H54 (cell line): Measurements from ENCODE around the gene TULP4.
"Not testable (repeated sequence)": the region's sequence is repeated elsewhere in the genome, so short reads cannot be mapped to it uniquely, and the experiment has no call there.

Experiments used
- DNase-seq: peaks from one replicate; pipeline ENCODE4 v3.0.0; 2011; ENCODE audit warnings: low spot score, mixed read lengths; ENCODE audit not compliant: insufficient read length
- FAIRE-seq: peaks from 3 replicates; lab custom pipeline; 2011; peaks lifted over from hg19 to GRCh38; lab: Jason Lieb, UNC
- POLR2A ChIP-seq: IDR thresholded peaks from 2 replicates; pipeline ENCODE4 v1.6.1; 2011; ENCODE audit warnings: low read depth, mild to moderate bottlenecking, low read length

The TULP4 gene

DNA sequence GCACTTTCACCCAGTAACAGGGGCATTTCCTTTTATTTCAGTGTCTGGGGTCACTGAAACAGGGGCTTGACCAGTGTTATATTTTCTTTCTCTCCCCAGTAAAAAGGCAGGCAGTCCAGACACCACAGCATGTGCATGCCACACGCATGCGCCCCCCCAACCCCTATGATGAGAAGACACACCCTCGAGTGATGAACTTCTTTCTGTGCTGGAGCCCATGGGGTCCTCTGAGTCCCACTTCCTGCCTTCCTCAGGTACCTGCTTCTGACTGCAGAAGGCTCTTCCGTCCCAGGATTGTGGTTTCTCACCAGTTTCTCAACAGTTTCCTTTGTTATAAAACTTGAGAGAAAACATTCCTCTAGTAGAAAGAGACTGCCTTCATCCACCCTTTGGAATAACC lies 201.9 kb downstream of the TULP4 start:
- no peak for TF ChIP-seq POLR2A
- FAIRE-seq = no peak
- no peak for DNase-seq

DNA sequence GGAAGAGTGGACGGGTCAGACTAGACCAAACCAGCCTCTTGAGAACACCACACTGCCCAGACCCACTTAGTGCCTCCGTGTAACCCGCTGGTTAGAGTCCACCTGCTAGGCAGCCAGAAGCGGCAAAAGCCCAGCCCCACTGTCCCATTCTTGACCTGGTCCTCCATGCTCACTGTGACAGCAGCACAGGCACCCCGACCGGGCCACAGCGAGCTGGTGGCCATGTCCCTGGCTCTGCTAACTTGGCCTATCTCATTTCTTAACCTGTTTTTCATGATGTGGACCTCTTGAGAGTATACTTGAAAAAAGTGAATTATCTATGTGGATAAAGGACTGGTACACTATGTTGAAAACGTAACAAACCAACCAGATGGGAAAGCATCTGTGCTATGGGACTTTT lies 202.7 kb downstream of the TULP4 start:
- DNase-seq = no peak
- no peak for FAIRE-seq
- TF ChIP-seq POLR2A = no peak

DNA sequence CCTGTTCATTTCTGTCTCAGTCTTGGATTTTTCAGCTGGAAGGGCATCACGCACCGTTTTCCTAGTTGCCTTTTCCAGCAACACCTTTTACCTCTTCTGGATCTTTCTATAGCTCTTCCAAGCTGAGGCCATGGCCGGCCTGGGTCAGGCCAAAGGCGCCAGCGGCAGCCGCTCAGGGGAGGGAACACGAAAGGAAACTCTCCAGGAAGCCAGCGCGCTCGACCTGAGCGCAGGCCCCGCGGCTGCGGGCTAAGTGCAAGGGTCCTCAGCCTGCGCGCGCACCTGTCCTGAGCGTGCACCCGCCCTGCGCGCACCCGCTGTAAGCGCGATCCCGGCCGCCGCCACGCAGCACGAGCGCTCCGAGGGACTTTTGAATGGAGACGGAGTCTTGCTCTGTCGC lies 203.8 kb downstream of the TULP4 start:
- TF ChIP-seq POLR2A = no peak
- FAIRE-seq = no peak
- DNase-seq = no peak

DNA sequence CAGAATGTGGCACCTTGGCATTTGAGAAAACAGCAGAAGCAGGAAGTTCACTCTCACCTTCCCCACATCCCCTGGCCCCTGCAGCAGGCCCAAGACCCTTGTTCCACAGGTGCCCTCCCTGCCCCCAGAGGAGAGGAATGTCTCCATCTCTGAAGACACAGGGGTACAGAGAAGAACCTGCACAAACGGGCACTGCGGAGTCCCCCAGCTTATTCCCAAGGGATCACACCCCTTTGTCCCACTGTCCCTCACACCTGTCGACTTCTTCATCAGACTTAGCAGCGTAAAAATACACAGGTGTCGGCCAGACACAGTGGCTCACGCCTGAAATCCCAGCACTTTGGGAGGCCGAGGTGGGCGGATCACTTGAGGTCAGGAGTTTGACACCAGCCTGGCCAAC lies 204.8 kb downstream of the TULP4 start:
- DNase-seq = no peak
- TF ChIP-seq POLR2A = no peak
- no peak for FAIRE-seq

DNA sequence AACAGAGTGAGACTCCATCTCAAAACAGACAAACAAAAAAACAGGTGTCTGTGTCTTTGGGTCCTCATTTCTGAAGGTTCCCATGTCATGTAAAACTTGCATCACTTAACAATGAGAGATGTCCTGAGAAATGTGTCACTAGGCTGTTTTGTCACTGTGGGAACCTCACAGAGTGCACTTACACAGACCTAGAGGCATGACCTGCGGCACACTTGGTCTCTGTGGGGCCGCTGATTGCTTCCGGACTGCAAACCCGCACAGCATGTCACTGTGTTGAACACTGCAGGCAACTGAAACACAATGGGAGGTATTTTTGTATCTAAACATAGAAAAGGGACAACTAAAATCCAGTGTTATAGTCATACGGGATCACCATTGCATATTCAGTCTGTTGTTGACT lies 205.3 kb downstream of the TULP4 start:
- no peak for TF ChIP-seq POLR2A
- no peak for DNase-seq
- no peak for FAIRE-seq

DNA sequence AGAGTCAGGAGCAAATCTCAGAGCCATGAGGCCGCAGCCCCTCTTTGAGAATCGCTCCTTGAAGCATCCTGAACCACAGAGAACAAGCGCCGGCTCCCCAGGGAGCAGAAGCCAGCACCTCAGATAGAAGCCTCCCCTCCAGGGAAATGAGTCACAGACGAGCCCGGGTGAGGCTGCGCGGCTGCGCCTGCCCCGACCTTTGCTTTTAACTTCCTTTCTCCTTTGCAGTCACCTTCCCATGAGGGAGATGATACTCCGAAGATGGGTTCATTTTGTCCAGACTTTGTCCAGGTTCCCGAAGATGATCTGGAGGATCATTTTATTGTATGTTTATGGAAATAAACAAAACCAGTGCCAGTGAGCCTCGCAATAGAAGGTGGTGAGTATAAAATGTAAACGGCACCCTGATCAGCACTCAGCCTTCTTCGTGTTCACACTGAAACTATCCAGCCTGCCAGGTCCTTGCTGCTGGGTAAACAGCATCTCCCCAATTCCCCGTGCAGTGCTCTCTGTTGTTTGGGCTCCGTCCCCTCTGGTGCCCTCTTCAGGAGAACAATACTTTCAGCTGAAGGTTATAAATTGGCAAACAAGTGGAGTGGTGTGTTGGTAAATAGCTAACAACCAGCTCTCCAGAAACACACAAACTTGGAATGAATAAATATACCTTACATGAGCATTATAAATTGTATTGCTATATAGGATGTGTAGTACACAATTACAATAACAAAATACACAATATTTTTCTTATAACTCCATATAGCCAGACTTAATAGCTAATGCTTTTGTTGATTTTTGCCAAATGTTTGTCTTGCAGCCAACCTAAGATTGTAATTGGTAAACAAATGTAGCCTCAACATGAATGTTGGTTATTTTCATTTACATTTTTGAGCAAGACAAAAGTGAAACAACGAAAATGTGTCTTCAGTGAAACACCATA lies 206.2 kb downstream of the TULP4 start:
- peak; percentile 84 for DNase-seq
- FAIRE-seq = peak; percentile 30
- TF ChIP-seq POLR2A = no peak

DNA sequence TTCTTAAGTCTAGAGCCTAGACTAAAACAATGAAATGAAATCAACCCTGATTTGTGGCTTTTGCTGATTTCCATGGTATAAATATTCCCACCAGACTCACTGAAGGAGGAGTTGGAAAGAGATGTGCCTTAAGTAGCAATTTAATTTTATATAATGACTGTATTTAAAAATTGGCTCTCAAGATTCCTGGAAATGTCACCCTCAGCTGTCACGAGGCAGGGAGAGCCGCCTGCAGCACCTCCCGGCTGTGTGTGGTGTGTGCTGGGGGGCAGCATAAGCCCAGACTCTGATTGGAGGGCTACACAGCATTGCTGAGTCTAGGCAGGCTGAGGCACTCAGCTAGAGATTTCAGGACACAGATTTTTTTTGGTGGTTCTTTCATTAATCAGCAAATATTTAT lies 207.0 kb downstream of the TULP4 start:
- no peak for TF ChIP-seq POLR2A
- DNase-seq = no peak
- no peak for FAIRE-seq

DNA sequence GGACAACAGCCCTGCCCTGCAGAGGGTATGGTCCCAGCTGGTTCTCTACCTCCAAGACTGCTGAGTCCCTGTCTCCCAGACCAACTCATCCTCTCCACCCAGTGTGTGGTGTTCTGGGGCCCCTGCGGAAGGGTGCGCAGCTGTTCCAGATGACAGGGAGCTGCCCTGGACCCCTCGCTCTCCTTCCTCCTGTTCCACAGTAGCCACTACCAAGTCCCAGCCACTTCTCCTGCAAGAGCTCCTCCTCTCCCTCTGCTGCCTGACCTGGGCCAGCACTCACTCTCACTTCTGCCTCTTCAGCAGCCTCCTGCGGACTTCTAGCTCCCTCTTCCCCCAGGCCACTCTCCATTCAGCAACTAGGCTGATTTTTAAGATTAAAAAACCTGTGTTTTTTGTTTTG lies 207.5 kb downstream of the TULP4 start:
- DNase-seq = no peak
- FAIRE-seq = no peak
- TF ChIP-seq POLR2A = no peak

DNA sequence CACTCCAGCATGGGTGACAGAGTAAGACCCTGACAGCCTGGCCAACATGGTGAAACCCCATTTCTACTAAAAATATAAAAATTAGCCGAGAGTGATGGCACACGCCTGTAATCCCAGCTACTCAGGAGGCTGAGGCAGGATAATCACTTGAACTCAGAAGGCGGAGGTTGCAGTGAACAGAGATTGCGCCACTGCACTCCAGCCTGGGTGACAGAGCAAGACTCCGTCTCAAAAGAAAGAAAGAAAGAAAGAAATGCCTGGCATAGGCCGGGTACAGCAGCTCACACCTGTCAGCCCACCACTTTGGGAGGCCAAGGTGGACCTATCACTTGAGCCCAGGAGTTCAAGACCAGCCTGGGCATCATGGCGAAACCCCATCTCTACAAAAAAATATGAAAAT lies 208.7 kb downstream of the TULP4 start:
- DNase-seq, FAIRE-seq: not testable (repeated sequence)

DNA sequence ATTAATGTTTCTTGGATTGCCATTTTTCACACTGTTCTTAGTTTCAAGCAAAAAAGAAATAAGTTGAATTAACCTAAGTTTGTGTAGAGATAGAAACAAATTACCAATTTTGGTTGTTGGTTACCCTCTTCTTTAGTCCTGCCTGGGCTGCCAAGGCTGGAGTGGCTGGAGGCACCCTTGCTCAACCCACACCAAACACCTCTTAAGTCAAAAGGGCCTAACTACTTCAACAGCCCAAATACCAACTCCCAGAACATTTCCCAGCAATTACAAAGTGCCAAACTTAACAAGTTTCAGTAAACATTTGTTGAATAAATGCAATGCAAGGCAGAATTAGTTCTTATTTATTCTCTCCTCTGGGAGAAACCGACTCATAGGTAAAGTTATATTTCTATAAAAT lies 209.5 kb downstream of the TULP4 start:
- no peak for TF ChIP-seq POLR2A
- no peak for DNase-seq
- no peak for FAIRE-seq

DNA sequence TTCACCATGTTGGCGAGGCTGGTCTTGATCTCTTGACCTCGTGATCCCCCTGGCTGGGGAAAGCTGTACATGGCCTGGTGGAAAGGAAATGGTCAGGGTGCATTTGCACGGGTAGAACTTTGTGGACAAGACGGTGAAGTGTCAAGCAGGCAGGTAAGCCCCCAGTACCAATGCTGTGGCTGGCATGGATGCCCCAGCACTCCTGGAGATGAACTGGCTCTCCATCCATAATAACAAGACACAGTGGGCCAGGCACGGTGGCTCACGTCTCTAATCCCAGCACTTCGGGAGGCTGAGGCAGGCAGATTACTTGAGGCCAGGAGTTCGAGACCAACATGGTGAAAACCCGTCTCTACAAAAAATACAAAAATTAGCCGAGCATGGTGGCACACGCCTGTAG lies 210.4 kb downstream of the TULP4 start:
- TF ChIP-seq POLR2A = no peak
- FAIRE-seq (no peak), DNase-seq (no peak)

DNA sequence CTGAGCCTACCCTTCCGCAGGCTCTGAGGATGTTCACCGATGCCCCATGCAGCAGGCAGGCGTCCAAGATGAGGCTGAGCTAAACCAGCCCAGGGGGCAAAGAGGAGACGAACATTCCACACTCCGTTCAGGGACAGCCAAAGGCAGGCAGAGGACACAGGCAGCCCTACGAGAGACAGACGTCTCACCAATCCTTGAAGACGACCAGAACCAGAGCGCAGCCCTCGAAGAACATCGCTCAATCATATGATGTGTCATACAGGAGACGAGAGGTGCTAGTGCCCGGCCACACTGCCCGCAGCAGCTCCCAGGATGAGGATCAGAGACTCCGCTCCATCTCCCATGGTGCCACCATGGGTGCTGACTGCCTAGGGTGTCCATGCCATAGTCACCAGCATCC lies 212.0 kb downstream of the TULP4 start:
- no peak for FAIRE-seq
- TF ChIP-seq POLR2A = no peak
- no peak for DNase-seq

DNA sequence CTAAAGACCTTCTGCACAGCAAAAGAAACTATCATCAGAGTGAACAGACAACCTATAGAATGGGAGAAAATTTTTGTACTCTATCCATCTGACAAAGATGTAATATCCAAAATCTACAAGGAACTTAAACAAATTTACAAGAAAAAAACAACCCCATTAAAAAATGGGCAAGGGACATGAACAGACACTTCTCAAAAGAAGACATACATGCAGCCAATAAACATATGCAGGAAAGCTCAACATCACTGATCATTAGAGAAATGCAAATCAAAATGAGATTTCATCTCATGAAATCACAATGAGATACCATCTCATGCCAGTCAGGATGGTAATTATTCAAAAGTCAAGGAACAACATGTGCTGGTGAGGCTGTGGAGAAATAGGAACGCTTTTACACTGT lies 215.6 kb downstream of the TULP4 start:
- not testable (repeated sequence) for DNase-seq, FAIRE-seq

DNA sequence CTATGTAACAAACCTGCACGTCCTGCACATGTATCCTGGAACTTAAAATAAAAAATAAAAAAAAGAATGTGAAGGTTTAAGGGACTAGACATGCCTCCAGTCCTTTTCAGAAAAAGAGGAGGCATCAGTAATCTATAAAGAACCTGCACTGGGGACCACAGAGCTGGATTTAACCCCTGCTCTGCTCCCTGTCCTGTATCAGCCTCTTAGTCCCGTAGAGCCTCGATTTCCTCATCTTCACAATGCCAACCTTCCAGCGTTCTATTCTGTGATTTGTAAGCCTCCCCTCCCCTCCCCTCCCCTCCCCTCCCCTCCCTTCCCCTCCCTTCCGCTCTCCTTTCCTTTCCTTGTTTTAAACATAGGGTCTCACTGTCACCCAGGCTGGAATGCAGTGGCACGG lies 216.6 kb downstream of the TULP4 start:
- TF ChIP-seq POLR2A = no peak
- no peak for DNase-seq
- FAIRE-seq = no peak

DNA sequence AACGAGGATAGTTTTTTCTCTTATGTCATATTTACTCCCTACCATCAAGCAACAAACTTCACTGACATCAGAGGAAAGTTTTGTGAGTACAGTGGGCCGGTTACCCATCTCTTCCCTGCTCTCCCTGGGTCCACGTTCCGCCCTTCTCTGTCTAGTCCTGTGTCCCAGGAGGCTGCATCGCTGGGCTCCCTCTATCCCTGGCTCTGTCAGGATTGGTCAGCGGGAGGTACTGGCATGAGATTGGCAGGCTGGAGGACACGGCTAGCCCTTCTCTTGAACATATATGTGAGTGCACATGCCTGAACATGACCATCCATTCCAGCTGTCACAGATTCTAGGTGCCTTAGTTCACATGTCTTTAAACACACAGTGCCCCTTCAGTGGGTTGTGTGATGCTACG lies 217.4 kb downstream of the TULP4 start:
- DNase-seq = no peak
- TF ChIP-seq POLR2A = no peak
- FAIRE-seq = no peak
